ENCODE measurements around the gene LARP4.

The LARP4 gene

GRCh38 chr12:50529345-50529744, 128.7 kb downstream of the LARP4 start:
- no peak for DNase-seq

All from kidney glomerular epithelial cell (primary cell).